ENCODE measurements around the gene PLEKHA1. TPM values are rescaled to one million over a fixed set of nuclear protein-coding genes. Genes with fewer than 3 reads are reported as not detected.

PLEKHA1 gene
- polyA plus RNA-seq, 1 of the 3 experiments (the other 2 are of a cell fraction) = 8.4 TPM

DNA sequence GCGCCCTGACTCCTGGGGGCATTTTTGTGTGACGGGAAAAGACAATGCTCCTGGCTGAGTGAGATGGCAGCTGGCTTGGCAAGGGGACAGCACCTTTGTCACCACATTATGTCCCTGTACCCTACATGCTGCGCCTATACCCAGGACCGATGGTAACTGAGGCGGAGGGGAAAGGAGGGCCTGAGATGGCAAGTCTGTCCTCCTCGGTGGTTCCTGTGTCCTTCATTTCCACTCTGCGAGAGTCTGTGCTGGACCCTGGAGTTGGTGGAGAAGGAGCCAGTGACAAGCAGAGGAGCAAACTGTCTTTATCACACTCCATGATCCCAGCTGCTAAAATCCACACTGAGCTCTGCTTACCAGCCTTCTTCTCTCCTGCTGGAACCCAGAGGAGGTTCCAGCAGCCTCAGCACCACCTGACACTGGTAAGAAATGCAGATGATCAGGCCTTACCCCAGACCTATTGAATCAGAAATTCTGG, 80.1 kb downstream of the PLEKHA1 start, which contains the start of gene ARMS2:
ARMS2 (plus strand) TSS at position 51 of the 478 bp plus-strand sequence; CDS start at position 126, 75 bp downstream.
- H3K79me2 ChIP-seq (ENCODE audit: insufficient read depth) = no peaks in the 10 kb centered on the region
- no peaks in the 10 kb centered on the region for H3K27me3 ChIP-seq (ENCODE audit: insufficient read depth)
- no peak for DNase-seq
- no peaks in the 10 kb centered on the region for H3K36me3 ChIP-seq (replicated peaks in 1 of 2; ENCODE audit: control insufficient read depth in 1 of 2, insufficient read depth in 2 of 2, low read length in 1 of 2)
- H3K9me3 ChIP-seq = no peaks in the 10 kb centered on the region
- H4K20me1 ChIP-seq (ENCODE audit: insufficient read depth) = no peaks in the 10 kb centered on the region
- H3K4me2 ChIP-seq = no peak within 1 kb of the TSS
- TF ChIP-seq, protein P1, sequence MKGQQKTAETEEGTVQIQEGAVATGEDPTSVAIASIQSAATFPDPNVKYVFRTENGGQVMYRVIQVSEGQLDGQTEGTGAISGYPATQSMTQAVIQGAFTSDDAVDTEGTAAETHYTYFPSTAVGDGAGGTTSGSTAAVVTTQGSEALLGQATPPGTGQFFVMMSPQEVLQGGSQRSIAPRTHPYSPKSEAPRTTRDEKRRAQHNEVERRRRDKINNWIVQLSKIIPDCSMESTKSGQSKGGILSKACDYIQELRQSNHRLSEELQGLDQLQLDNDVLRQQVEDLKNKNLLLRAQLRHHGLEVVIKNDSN (IDR thresholded peaks at IDR 0.05; ENCODE audit: borderline replicate concordance, low read depth) = no peak
- TF ChIP-seq TAF1 (IDR thresholded peaks at IDR 0.05; ENCODE audit: borderline replicate concordance, low read depth, low read length) (no peak), MXI1 (IDR thresholded peaks at IDR 0.05; ENCODE audit: low read depth, low read length) (no peak), NFIC (IDR thresholded peaks at IDR 0.05; ENCODE audit: borderline replicate concordance) (no peak)
- TF ChIP-seq, protein P2, sequence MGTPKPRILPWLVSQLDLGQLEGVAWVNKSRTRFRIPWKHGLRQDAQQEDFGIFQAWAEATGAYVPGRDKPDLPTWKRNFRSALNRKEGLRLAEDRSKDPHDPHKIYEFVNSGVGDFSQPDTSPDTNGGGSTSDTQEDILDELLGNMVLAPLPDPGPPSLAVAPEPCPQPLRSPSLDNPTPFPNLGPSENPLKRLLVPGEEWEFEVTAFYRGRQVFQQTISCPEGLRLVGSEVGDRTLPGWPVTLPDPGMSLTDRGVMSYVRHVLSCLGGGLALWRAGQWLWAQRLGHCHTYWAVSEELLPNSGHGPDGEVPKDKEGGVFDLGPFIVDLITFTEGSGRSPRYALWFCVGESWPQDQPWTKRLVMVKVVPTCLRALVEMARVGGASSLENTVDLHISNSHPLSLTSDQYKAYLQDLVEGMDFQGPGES (IDR thresholded peaks at IDR 0.05; ENCODE audit: low read depth, low read length) = no peak
- no peaks in the 10 kb centered on the region for H3K9me2 ChIP-seq
- H3K4me1 ChIP-seq (ENCODE audit: control insufficient read depth in 1 of 2, insufficient read depth in 2 of 2, low read depth in 1 of 2, low read length in 1 of 2) = peaks cover 0 to 4% of the 10 kb centered on the region in 2 experiments; a peak in 1 of 4 replicates
- H3K27ac ChIP-seq (ENCODE audit: low read depth in 2 of 2, low read length in 1 of 2) = no peak within 1 kb of the TSS
- H3K9ac ChIP-seq = no peak within 1 kb of the TSS
- H3K4me3 ChIP-seq (ENCODE audit: low read depth in 2 of 2, low read length in 1 of 2) = no peak within 1 kb of the TSS
- ChIA-PET POLR2A (no interaction called here), CTCF (interaction anchor here (1.2 to 2.1 kb wide), 2 partner anchors 156 to 187 kb away, joined by 4 to 6 read pairs; no protein-coding TSS in a partner anchor)
- no peaks in the 10 kb centered on the region for H3F3A ChIP-seq (replicated peaks; ENCODE audit: insufficient read depth)
- 84% methylated on average over 7 of the region's 7 CpGs for WGBS (ENCODE audit: low lambda C conversion rate)
- H2AFZ ChIP-seq (ENCODE audit: low read depth) = no peak within 1 kb of the TSS

DNA sequence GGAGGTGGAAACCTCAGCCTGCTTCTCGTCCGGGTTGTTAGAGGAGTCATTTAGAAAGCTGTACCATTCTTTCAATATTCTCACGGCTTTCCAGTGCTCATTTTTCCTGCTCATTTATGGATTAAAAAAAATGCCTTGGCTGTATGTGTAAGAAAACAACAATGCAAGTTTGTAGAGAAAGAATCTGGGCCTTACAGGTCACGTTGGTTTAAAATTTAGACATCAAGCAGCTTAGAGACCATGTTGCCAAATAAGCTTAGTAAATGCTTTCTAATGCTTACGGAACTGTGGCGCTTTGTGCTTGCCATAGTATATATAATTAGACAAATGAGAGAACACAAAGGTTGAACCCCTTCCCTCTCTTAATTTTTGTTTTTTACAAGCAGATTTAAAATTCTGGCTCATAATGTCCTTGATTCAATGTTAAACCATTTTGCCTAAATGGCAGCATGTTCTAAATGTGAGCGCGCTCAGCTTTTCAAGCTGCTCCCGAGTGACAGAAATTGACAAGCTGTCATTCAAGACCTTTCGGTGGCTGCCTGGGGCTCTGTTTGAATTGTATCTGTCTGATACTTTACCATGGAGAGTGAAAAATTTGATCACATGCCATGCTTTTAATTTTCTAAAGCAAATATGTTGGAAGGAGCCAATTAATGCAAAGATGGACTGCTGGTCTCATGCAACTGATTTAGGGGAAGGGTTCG, 81.0 kb downstream of the PLEKHA1 start:
- ChIA-PET CTCF (interaction anchor here (0.6 to 1.2 kb wide), 5 partner anchors 20 to 188 kb away, joined by 3 to 4 read pairs (median 4); no protein-coding TSS in a partner anchor), POLR2A (no interaction called here)
- Histone ChIP-seq H3K4me2 (no peak overlapping the region), H4K20me1 (ENCODE audit: insufficient read depth) (no peaks in the 10 kb centered on the region), H3K9me2 (no peaks in the 10 kb centered on the region), H3K4me1 (ENCODE audit: control insufficient read depth in 1 of 2, insufficient read depth in 2 of 2, low read depth in 1 of 2, low read length in 1 of 2) (peaks cover under 1 to 6% of the 10 kb centered on the region in 2 experiments; a peak in 2 of 4 replicates), H3K27ac (ENCODE audit: low read depth in 2 of 2, low read length in 1 of 2) (no peak overlapping the region), H3K9me3 (no peaks in the 10 kb centered on the region), H3K27me3 (ENCODE audit: insufficient read depth) (no peaks in the 10 kb centered on the region), H3K9ac (no peak overlapping the region), H3K36me3 (replicated peaks in 1 of 2; ENCODE audit: control insufficient read depth in 1 of 2, insufficient read depth in 2 of 2, low read length in 1 of 2) (no peaks in the 10 kb centered on the region), H3K79me2 (ENCODE audit: insufficient read depth) (no peaks in the 10 kb centered on the region), H3F3A (replicated peaks; ENCODE audit: insufficient read depth) (no peaks in the 10 kb centered on the region), H2AFZ (ENCODE audit: low read depth) (no peak overlapping the region), H3K4me3 (ENCODE audit: low read depth in 2 of 2, low read length in 1 of 2) (no peak overlapping the region)
- TF ChIP-seq FOXM1 (IDR thresholded peaks at IDR 0.05; ENCODE audit: low read depth) (no peak), RCOR1 (IDR thresholded peaks at IDR 0.05; ENCODE audit: low read length) (no peak), YY1 (IDR thresholded peaks at IDR 0.05; ENCODE audit: low read depth) (no peak), RFX5 (IDR thresholded peaks at IDR 0.05; ENCODE audit: low read length) (no peak), TAF1 (IDR thresholded peaks at IDR 0.05; ENCODE audit: borderline replicate concordance, low read depth, low read length) (no peak), TCF12 (IDR thresholded peaks at IDR 0.05) (no peak), POLR2AphosphoS5 (IDR thresholded peaks at IDR 0.05; ENCODE audit: low read depth, low read length) (no peak), RAD21 (IDR thresholded peaks at IDR 0.05; ENCODE audit: low read length) (no peak), SIN3A (IDR thresholded peaks at IDR 0.05; ENCODE audit: borderline replicate concordance, low read depth, low read length) (no peak), MXI1 (IDR thresholded peaks at IDR 0.05; ENCODE audit: low read depth, low read length) (no peak), EZH2phosphoT487 (IDR thresholded peaks at IDR 0.05; ENCODE audit: borderline replicate concordance, low read depth) (no peak), TEAD4 (IDR thresholded peaks at IDR 0.05; ENCODE audit: borderline replicate concordance, insufficient read depth) (no peak), GATA2 (CRISPR knock-in tag; IDR thresholded peaks at IDR 0.05) (no peak)
- TF ChIP-seq, protein P3, sequence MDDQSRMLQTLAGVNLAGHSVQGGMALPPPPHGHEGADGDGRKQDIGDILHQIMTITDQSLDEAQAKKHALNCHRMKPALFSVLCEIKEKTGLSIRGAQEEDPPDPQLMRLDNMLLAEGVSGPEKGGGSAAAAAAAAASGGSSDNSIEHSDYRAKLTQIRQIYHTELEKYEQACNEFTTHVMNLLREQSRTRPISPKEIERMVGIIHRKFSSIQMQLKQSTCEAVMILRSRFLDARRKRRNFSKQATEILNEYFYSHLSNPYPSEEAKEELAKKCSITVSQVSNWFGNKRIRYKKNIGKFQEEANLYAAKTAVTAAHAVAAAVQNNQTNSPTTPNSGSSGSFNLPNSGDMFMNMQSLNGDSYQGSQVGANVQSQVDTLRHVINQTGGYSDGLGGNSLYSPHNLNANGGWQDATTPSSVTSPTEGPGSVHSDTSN (IDR thresholded peaks at IDR 0.05) = no peak
- TF ChIP-seq, protein P4, sequence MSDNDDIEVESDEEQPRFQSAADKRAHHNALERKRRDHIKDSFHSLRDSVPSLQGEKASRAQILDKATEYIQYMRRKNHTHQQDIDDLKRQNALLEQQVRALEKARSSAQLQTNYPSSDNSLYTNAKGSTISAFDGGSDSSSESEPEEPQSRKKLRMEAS (IDR thresholded peaks at IDR 0.05; ENCODE audit: low read depth) = no peak
- TF ChIP-seq, protein P5, sequence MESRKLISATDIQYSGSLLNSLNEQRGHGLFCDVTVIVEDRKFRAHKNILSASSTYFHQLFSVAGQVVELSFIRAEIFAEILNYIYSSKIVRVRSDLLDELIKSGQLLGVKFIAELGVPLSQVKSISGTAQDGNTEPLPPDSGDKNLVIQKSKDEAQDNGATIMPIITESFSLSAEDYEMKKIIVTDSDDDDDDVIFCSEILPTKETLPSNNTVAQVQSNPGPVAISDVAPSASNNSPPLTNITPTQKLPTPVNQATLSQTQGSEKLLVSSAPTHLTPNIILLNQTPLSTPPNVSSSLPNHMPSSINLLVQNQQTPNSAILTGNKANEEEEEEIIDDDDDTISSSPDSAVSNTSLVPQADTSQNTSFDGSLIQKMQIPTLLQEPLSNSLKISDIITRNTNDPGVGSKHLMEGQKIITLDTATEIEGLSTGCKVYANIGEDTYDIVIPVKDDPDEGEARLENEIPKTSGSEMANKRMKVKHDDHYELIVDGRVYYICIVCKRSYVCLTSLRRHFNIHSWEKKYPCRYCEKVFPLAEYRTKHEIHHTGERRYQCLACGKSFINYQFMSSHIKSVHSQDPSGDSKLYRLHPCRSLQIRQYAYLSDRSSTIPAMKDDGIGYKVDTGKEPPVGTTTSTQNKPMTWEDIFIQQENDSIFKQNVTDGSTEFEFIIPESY (IDR thresholded peaks at IDR 0.05; ENCODE audit: borderline replicate concordance, low read depth) = no peak
- TF ChIP-seq, protein P2 (IDR thresholded peaks at IDR 0.05; ENCODE audit: low read depth, low read length) = no peak
- no peak for DNase-seq
- 84% methylated on average over 11 of the region's 11 CpGs for WGBS (ENCODE audit: low lambda C conversion rate)
